ENCODE results near the gene CDC14A. TPM values are rescaled to one million over a fixed set of nuclear protein-coding genes. Genes with fewer than 3 reads are reported as not detected.

The CDC14A gene
- total and polyA plus RNA-seq, 2 donors (not counting 3 experiments of a cell fraction or from before 2014, with no cell fraction given), result 3.4 to 13.9 TPM

GRCh38 chr1:100538913-100539835 lies 186.9 kb downstream of the CDC14A start:
- no peaks in the 10 kb centered on the region for H4K20me1 ChIP-seq (replicated peaks; ENCODE audit: control insufficient read depth, extremely low read depth, insufficient read depth, low read length)
- peaks cover 0 to 7% of the 10 kb centered on the region in 2 experiments for H3K27me3 ChIP-seq (ENCODE audit: control insufficient read depth in 2 of 2, insufficient read depth in 2 of 2, low read length in 2 of 2)
- dilution Hi-C loops (cut with MboI; ENCODE audit: extremely low pct_ligation_motif_present, low sequenced_read_pairs) (no loop called here), intact Hi-C loops (cut with micrococcal nuclease) (loop anchor here (1.0 to 5.0 kb wide), 2 partner anchors 58 to 328 kb away; no protein-coding TSS in a partner anchor)
- peaks cover 15% of the 10 kb centered on the region for H3K4me1 ChIP-seq (ENCODE audit: control insufficient read depth, extremely low read depth, insufficient read depth, low read length)
- DNase-seq (ENCODE audit: low read depth, low spot score) (peak; percentile 32), FAIRE-seq (no peak)
- peak overlapping the region; percentile 28 to 44 (median 38) for H3K4me3 ChIP-seq (replicated peaks in 1 of 3; ENCODE audit: insufficient read depth in 1 of 3, low read depth in 1 of 3, low read length in 3 of 3)
- H2AFZ ChIP-seq (ENCODE audit: low read depth, low read length), result peak overlapping the region; percentile 93
- peak overlapping the region; percentile 89 for H3K4me2 ChIP-seq (ENCODE audit: insufficient read depth, low read length)
- TF ChIP-seq JUN (IDR thresholded peaks at IDR 0.05; ENCODE audit: borderline replicate concordance, insufficient read depth, insufficient read length, low read depth) (no peak), POLR2AphosphoS5 (IDR thresholded peaks at IDR 0.05; ENCODE audit: insufficient read depth, low read depth, low read length) (peak; percentile 31), MAX (IDR thresholded peaks at IDR 0.05; ENCODE audit: insufficient read depth, insufficient read length) (no peak), MYC (IDR thresholded peaks at IDR 0.05; ENCODE audit: low read depth, low read length) (no peak), GATA2 (IDR thresholded peaks at IDR 0.05; ENCODE audit: insufficient read depth, insufficient read length, low read depth, low read length) (no peak), POLR2A (IDR thresholded peaks at IDR 0.05; ENCODE audit: low read depth, low read length) (no peak), FOS (IDR thresholded peaks at IDR 0.05; ENCODE audit: borderline replicate concordance, insufficient read depth, low read length) (no peak), CTCF (IDR thresholded peaks at IDR 0.05; ENCODE audit: extremely low read depth in 1 of 2, insufficient read depth in 1 of 2, low read depth in 1 of 2, low read length in 2 of 2) (peak; percentile 17 to 49), EZH2 (IDR thresholded peaks at IDR 0.05; ENCODE audit: borderline replicate concordance, low read depth, low read length, severe bottlenecking) (peak; percentile 43)
- no peaks in the 10 kb centered on the region for H3K79me2 ChIP-seq (ENCODE audit: control insufficient read depth, insufficient read depth, low read length)
- H3K9ac ChIP-seq (replicated peaks; ENCODE audit: extremely low read depth, insufficient read depth, low read length), result no peak overlapping the region
- no peak overlapping the region for H3K27ac ChIP-seq (ENCODE audit: insufficient read depth, low read depth, low read length)
- CTCF ChIA-PET, result interaction anchor here (1.0 to 2.0 kb wide), 3 partner anchors 11 to 330 kb away, joined by 3 to 10 read pairs (median 3); no protein-coding TSS in a partner anchor
- no peaks in the 10 kb centered on the region for H3K9me3 ChIP-seq (replicated peaks; ENCODE audit: control insufficient read depth, insufficient read depth, low read length)
- H3K36me3 ChIP-seq (ENCODE audit: control insufficient read depth in 2 of 2, extremely low read depth in 1 of 2, insufficient read depth in 2 of 2, low read length in 2 of 2), result no peaks in the 10 kb centered on the region
- H3K9me1 ChIP-seq (replicated peaks; ENCODE audit: control insufficient read depth, extremely low read depth, insufficient read depth, low read length), result no peaks in the 10 kb centered on the region
- no TSS peak for BruUV-seq (replicated peaks)
- POLR2A ChIA-PET, result no interaction called here

Measured in endothelial cell of umbilical vein (primary cell).